DMS79 treated with DMSO at 0.1 percent for 48 hours (cell line): ENCODE data around the gene RSPO4.

Experiments
- DNase-seq: peaks from one replicate; lab custom pipeline; 2025; lab: John Stamatoyannopoulos, UW

The RSPO4 gene

GRCh38 chr20:909641-910040 lies 92.5 kb downstream of the RSPO4 start:
- DNase-seq = no peak
